Mammary epithelial cell (primary cell): ENCODE measurements around the gene FBXO46.

Experiments
- EZH2 ChIP-seq: IDR thresholded peaks from 2 replicates; pipeline ENCODE4 v1.6.1; 2012; ENCODE audit warnings: low read length, inconsistent platforms, borderline replicate concordance
- TF ChIP-seq, protein P1 (sequence below), 2 donors: IDR thresholded peaks in 1 of 2; conservative IDR thresholded peaks in 1 of 2; 2 replicates each; pipeline ENCODE4 v1.5.1; 2011 to 2012; ENCODE audit warnings: inconsistent platforms in 2 of 2, low read length in 2 of 2, mild to moderate bottlenecking in 2 of 2, control low read depth in 1 of 2, low read depth in 1 of 2; ENCODE audit not compliant: insufficient read depth in 1 of 2; ENCODE audit errors: extremely low read depth in 1 of 2

- TF ChIP-seq, protein P1, sequence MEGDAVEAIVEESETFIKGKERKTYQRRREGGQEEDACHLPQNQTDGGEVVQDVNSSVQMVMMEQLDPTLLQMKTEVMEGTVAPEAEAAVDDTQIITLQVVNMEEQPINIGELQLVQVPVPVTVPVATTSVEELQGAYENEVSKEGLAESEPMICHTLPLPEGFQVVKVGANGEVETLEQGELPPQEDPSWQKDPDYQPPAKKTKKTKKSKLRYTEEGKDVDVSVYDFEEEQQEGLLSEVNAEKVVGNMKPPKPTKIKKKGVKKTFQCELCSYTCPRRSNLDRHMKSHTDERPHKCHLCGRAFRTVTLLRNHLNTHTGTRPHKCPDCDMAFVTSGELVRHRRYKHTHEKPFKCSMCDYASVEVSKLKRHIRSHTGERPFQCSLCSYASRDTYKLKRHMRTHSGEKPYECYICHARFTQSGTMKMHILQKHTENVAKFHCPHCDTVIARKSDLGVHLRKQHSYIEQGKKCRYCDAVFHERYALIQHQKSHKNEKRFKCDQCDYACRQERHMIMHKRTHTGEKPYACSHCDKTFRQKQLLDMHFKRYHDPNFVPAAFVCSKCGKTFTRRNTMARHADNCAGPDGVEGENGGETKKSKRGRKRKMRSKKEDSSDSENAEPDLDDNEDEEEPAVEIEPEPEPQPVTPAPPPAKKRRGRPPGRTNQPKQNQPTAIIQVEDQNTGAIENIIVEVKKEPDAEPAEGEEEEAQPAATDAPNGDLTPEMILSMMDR (conservative IDR thresholded peaks at IDR 0.05 in 1 of 2, IDR thresholded peaks at IDR 0.05 in 1 of 2; ENCODE audit: extremely low read depth in 1 of 2, insufficient read depth in 1 of 2, low read depth in 1 of 2, low read length in 2 of 2), result no peak
- no peak for TF ChIP-seq EZH2
These were observed 14.9 kb upstream of the FBXO46 start for GRCh38 chr19:45745606-45746005.
